A549 (cell line): ENCODE data around the gene RALBP1. TPM values are rescaled to one million over a fixed set of nuclear protein-coding genes. Genes with fewer than 3 reads are reported as not detected.

ENCODE experiments used
- ATAC-seq, 2 experiments: fragments of 200-7000 bp in 1 of 2; fragments of >200 bp in 1 of 2; cut with Nextera tagmentation in 1 of 2; cut with Tn5 transposase in 1 of 2; 3 replicates each; pipeline versions ENCODE4 v1.8.0 to v1.9.1; 2018 to 2020; ENCODE audit warnings: mild to moderate bottlenecking in 1 of 2, moderate library complexity in 1 of 2
- CTCF ChIA-PET: fragments of 300-600 bp; sonication (Branson Sonifier 250); formaldehyde crosslinking; extraction: SDS; loops from one replicate; lab custom pipeline; 2021; ENCODE audit warnings: antibody characterized with exemption, inconsistent platforms; lab: Yijun Ruan, JAX
- POLR2A ChIA-PET: fragments of 350-600 bp; formaldehyde crosslinking; extraction: SDS; loops from one replicate; lab custom pipeline; 2021; ENCODE audit warnings: antibody characterized with exemption, inconsistent platforms; lab: Yijun Ruan, JAX
- DNase-seq, 2 experiments: peaks; one replicate each; pipeline versions ENCODE4 v3.0.0 to v3.0.0-alpha.2; 2011 to 2016; ENCODE audit warnings: low read depth in 1 of 2, low spot score in 1 of 2
- FAIRE-seq: peaks from 2 replicates; lab custom pipeline; 2011; peaks lifted over from hg19 to GRCh38; lab: Jason Lieb, UNC
- H3K27ac ChIP-seq, 2 experiments: fragments of >200 bp; sonication (Bioruptor Twin); formaldehyde crosslinking; 3 replicates each; pipeline ENCODE4 v1.5.1; 2016 to 2017
- H3K4me1 ChIP-seq: fragments of >200 bp; sonication (Bioruptor Twin); formaldehyde crosslinking; 3 replicates; pipeline ENCODE4 v1.6.1; 2016
- H3K4me2 ChIP-seq: fragments of >200 bp; sonication (Bioruptor Twin); formaldehyde crosslinking; 3 replicates; pipeline ENCODE4 v1.6.1; 2016
- H3K4me3 ChIP-seq: fragments of >200 bp; sonication (Bioruptor Twin); formaldehyde crosslinking; 3 replicates; pipeline ENCODE4 v1.5.1; 2016
- H3K9me3 ChIP-seq: fragments of >200 bp; sonication (Bioruptor Twin); formaldehyde crosslinking; 3 replicates; pipeline ENCODE4 v1.6.1; 2016
- CEBPB ChIP-seq, 2 experiments: fragments of >200 bp in 1 of 2; sonication (Bioruptor Twin) in 1 of 2; formaldehyde crosslinking in 1 of 2; IDR thresholded peaks; 2 replicates each; pipeline ENCODE4 v1.6.1; 2012 to 2016
- CHD4 ChIP-seq: fragments of 200-600 bp; sonication (generic); IDR thresholded peaks from 2 replicates; pipeline ENCODE4 v1.6.1; 2016; ENCODE audit warnings: antibody characterized with exemption, mild to moderate bottlenecking, borderline replicate concordance
- EHMT2 ChIP-seq: fragments of 200-600 bp; sonication (generic); IDR thresholded peaks from 2 replicates; pipeline ENCODE4 v1.6.1; 2016; ENCODE audit warnings: antibody characterized with exemption, low read depth, mild to moderate bottlenecking, moderate library complexity
- FOSB ChIP-seq: fragments of 250-450 bp; sonication (Bioruptor Pico); IDR thresholded peaks from 2 replicates; pipeline ENCODE4 v1.5.0; 2020; ENCODE audit warnings: mild to moderate bottlenecking, moderate library complexity
- GATA3 ChIP-seq: IDR thresholded peaks from 2 replicates; pipeline ENCODE4 v1.6.1; 2012; ENCODE audit warnings: borderline replicate concordance
- HDAC2 ChIP-seq: fragments of 200-600 bp; sonication (generic); IDR thresholded peaks from 2 replicates; pipeline ENCODE4 v1.6.1; 2016
- HEYL ChIP-seq: fragments of 250-450 bp; sonication (Bioruptor Pico); IDR thresholded peaks from 2 replicates; pipeline ENCODE4 v1.8.0; 2021; ENCODE audit warnings: mild to moderate bottlenecking, moderate library complexity
- HOXA7 ChIP-seq: fragments of 250-450 bp; sonication (Bioruptor Pico); IDR thresholded peaks from 2 replicates; pipeline ENCODE4 v1.5.0; 2020; ENCODE audit warnings: mild to moderate bottlenecking, moderate library complexity
- JUNB ChIP-seq: fragments of >200 bp; sonication (Bioruptor Twin); formaldehyde crosslinking; IDR thresholded peaks from 2 replicates; pipeline ENCODE4 v1.6.1; 2016
- MAZ ChIP-seq: fragments of 150-350 bp; IDR thresholded peaks from 2 replicates; pipeline ENCODE4 v1.6.1; 2014; ENCODE audit warnings: antibody characterized with exemption, low read depth, low read length, borderline replicate concordance
- MYC ChIP-seq: IDR thresholded peaks from 2 replicates; pipeline ENCODE4 v1.6.1; 2012; ENCODE audit warnings: mild to moderate bottlenecking, inconsistent platforms, low read length, improper control_type of control experiment, borderline replicate concordance
- NR3C1 ChIP-seq: fragments of >200 bp; sonication (Bioruptor Twin); formaldehyde crosslinking; IDR thresholded peaks from 3 replicates; pipeline ENCODE4 v1.6.1; 2017
- RCOR1 ChIP-seq: fragments of 150-350 bp; IDR thresholded peaks from 2 replicates; pipeline ENCODE4 v1.6.1; 2014; ENCODE audit warnings: antibody characterized with exemption, low read length, low read depth
- RFX5 ChIP-seq: fragments of 450-650 bp; IDR thresholded peaks from 2 replicates; pipeline ENCODE4 v1.7.1; 2014; ENCODE audit warnings: antibody characterized with exemption, mild to moderate bottlenecking, moderate library complexity
- SREBF2 ChIP-seq: fragments of 450-650 bp; IDR thresholded peaks from 2 replicates; pipeline ENCODE4 v1.6.1; 2014; ENCODE audit warnings: mild to moderate bottlenecking, moderate library complexity
- TFCP2L1 ChIP-seq: fragments of 250-450 bp; sonication (Bioruptor Pico); IDR thresholded peaks from 2 replicates; pipeline ENCODE4 v1.5.0; 2021; ENCODE audit warnings: mild to moderate bottlenecking
- ZFP36 ChIP-seq: fragments of 450-650 bp; IDR thresholded peaks from 2 replicates; pipeline ENCODE4 v1.6.1; 2014; ENCODE audit warnings: borderline replicate concordance; ENCODE audit not compliant: partially characterized antibody
- WGBS: methylation state at CpG from one replicate; pipeline ENCODE4 v1.1.6; 2017; ENCODE audit errors: missing lambda C conversion rate; 5-methylcytosine and 5-hydroxymethylcytosine counted together
- polyA plus RNA-seq, 4 experiments: library from polyadenylated mRNA; depleted of rRNA in 3 of 4; stranded (reverse); fragments of >200 nt; fragmentation: RNase III in 1 of 4; extraction: RNeasy Plus Mini Kit Qiagen cat#74134 plus additional on column Dnase treatment in 1 of 4; gene quantifications; 2 replicates in 3 of 4; 3 replicates in 1 of 4; pipeline ENCODE4 v1.2.3, GENCODE V29; 2011 to 2017
- TF ChIP-seq, protein P1 (sequence below): fragments of >200 bp; sonication (Bioruptor Twin); formaldehyde crosslinking; IDR thresholded peaks from 2 replicates; pipeline ENCODE4 v1.6.1; 2016
- TF ChIP-seq, protein P2 (sequence below): fragments of >200 bp; sonication (Bioruptor Twin); formaldehyde crosslinking; IDR thresholded peaks from 3 replicates; pipeline ENCODE4 v1.5.1; 2016
- TF ChIP-seq, protein P3 (sequence below): fragments of 450-650 bp; IDR thresholded peaks from 2 replicates; pipeline ENCODE4 v1.6.1; 2014; ENCODE audit warnings: antibody characterized with exemption
- TF ChIP-seq, protein P4 (sequence below): IDR thresholded peaks from 2 replicates; pipeline ENCODE4 v1.6.1; 2012

RALBP1 gene
- polyA plus RNA-seq, 2 of the 4 experiments (the other 2 are of a cell fraction) = 35.6 to 38.2 TPM

DNA sequence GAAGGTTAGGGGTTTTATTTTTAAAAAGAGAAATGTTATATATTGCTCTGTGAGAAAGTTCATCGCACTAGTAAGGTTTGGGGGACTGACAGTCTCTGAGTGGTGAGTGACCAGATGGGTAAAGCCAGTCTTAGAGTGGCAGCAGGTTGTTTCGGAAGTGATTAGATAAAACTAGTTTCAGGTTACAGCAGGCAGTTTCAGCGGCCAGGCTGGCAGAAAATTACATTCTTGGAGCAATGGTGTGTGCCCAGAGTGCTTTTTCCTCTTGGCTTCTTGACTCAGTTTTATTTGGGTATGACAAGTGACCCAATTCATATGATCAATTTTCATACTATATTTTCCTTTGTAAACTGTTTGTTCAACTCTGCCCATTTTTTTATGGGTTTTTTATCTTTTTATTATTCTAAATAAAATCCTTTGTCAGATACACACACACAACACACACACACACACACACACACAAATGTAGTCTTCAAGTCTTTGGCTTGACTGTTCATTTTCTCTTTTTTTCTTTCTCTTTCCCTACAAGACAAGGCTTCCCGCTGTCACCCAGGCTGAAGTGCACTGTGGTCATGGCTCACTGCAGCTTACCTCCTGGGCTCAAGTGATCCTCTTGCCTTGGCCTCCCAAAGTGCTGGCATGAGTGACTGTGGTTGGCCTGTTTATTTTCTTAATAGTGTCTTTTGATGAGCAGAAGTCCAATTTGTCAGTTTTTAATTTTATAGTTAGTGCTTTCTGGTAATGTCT, 30.9 kb downstream of the RALBP1 start:
- Histone ChIP-seq H3K4me1 (no peaks in the 10 kb centered on the region), H3K4me2 (no peak overlapping the region), H3K4me3 (no peak overlapping the region), H3K27ac (no peak overlapping the region), H3K9me3 (no peaks in the 10 kb centered on the region)
- FAIRE-seq (no peak), DNase-seq (no peak), ATAC-seq (no peak)
- ChIA-PET POLR2A (no interaction called here), CTCF (interaction anchor here (0.7 kb wide), 1 partner anchor 28 kb away, joined by 3 read pairs; no protein-coding TSS in a partner anchor)
- TF ChIP-seq HEYL = no peak
- TF ChIP-seq EHMT2 = no peak
- TF ChIP-seq CHD4 = no peak
- no peak for TF ChIP-seq GATA3
- TF ChIP-seq HOXA7 (CRISPR knock-in tag) = no peak
- TF ChIP-seq, protein P1, sequence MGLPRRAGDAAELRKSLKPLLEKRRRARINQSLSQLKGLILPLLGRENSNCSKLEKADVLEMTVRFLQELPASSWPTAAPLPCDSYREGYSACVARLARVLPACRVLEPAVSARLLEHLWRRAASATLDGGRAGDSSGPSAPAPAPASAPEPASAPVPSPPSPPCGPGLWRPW = no peak
- 87% methylated on average over 4 of the region's 4 CpGs for WGBS

DNA sequence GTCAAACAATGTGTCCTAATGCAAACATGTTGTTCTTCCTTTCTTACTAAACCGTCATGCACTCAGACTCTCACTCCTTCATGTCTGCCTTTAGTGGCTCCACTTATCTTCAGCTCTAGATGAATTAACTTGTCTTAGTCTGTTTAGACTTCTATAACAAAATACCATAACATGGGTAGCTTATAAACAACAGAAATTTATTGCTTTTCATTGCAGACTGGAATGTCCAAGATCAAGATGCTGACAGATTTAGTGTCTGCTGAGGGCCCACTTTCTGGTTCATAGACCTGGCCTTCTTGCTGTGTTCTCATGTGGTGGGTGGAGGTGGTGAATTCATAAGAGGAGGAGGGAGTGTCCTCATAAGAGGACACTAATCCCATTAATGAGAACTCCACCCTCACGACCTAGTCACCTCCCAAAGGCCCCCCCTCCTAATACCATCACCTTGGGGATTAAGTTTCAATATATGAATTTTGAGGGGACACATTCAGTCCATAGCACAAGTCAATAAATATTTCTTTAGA, 32.3 kb downstream of the RALBP1 start:
- DNase-seq = no peak
- CTCF ChIA-PET = no interaction called here
- TF ChIP-seq SREBF2 = no peak
- no peak for TF ChIP-seq RCOR1
- TF ChIP-seq CEBPB (IDR thresholded peaks at IDR 0.05) = no peak
- no peak for TF ChIP-seq RFX5
- TF ChIP-seq MYC = no peak
- TF ChIP-seq NR3C1 = no peak
- no peak for TF ChIP-seq HOXA7 (CRISPR knock-in tag)
- no peak for TF ChIP-seq CHD4
- TF ChIP-seq GATA3 = no peak
- TF ChIP-seq, protein P2, sequence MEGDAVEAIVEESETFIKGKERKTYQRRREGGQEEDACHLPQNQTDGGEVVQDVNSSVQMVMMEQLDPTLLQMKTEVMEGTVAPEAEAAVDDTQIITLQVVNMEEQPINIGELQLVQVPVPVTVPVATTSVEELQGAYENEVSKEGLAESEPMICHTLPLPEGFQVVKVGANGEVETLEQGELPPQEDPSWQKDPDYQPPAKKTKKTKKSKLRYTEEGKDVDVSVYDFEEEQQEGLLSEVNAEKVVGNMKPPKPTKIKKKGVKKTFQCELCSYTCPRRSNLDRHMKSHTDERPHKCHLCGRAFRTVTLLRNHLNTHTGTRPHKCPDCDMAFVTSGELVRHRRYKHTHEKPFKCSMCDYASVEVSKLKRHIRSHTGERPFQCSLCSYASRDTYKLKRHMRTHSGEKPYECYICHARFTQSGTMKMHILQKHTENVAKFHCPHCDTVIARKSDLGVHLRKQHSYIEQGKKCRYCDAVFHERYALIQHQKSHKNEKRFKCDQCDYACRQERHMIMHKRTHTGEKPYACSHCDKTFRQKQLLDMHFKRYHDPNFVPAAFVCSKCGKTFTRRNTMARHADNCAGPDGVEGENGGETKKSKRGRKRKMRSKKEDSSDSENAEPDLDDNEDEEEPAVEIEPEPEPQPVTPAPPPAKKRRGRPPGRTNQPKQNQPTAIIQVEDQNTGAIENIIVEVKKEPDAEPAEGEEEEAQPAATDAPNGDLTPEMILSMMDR = no peak
- TF ChIP-seq MAZ = no peak
- TF ChIP-seq, protein P1 = no peak
- TF ChIP-seq TFCP2L1 (CRISPR knock-in tag) = no peak
- TF ChIP-seq, protein P3, sequence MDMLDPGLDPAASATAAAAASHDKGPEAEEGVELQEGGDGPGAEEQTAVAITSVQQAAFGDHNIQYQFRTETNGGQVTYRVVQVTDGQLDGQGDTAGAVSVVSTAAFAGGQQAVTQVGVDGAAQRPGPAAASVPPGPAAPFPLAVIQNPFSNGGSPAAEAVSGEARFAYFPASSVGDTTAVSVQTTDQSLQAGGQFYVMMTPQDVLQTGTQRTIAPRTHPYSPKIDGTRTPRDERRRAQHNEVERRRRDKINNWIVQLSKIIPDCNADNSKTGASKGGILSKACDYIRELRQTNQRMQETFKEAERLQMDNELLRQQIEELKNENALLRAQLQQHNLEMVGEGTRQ = no peak
- no peak for TF ChIP-seq ZFP36
- TF ChIP-seq FOSB (CRISPR knock-in tag) = no peak
- TF ChIP-seq, protein P4, sequence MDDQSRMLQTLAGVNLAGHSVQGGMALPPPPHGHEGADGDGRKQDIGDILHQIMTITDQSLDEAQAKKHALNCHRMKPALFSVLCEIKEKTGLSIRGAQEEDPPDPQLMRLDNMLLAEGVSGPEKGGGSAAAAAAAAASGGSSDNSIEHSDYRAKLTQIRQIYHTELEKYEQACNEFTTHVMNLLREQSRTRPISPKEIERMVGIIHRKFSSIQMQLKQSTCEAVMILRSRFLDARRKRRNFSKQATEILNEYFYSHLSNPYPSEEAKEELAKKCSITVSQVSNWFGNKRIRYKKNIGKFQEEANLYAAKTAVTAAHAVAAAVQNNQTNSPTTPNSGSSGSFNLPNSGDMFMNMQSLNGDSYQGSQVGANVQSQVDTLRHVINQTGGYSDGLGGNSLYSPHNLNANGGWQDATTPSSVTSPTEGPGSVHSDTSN = no peak
- TF ChIP-seq JUNB = no peak
- no peak for TF ChIP-seq HDAC2
- TF ChIP-seq, all 56 proteins: peak for 0
- no peaks in the 10 kb centered on the region for H3K9me3 ChIP-seq
- H3K4me1 ChIP-seq = no peaks in the 10 kb centered on the region
- WGBS = 73% methylated on average over 2 of the region's 2 CpGs
- POLR2A ChIA-PET = no interaction called here
- H3K4me2 ChIP-seq = no peak overlapping the region
- no peak for FAIRE-seq
- H3K27ac ChIP-seq = no peak overlapping the region
- H3K4me3 ChIP-seq = no peak overlapping the region
- no peak for ATAC-seq
